Panc1 (cell line): Measurements from ENCODE around the gene BTK. TPM values are rescaled to one million over a fixed set of nuclear protein-coding genes. Genes with fewer than 3 reads are reported as not detected.

Experiments
- ATAC-seq: fragments of 200-7000 bp; cut with Tn5 transposase; 2 replicates; pipeline ENCODE4 v1.9.1; 2020; ENCODE audit warnings: mild to moderate bottlenecking, moderate library complexity
- BruUV-seq: library from RNA; stranded (reverse); fragments of 400-500 nt; replicated peaks from 2 replicates; lab custom pipeline; 2021; lab: Mats Ljungman, UMichigan
- CTCF ChIA-PET: fragments of 300-600 bp; sonication (Branson Sonifier 250); formaldehyde crosslinking; loops from one replicate; lab custom pipeline; 2022; ENCODE audit warnings: antibody characterized with exemption; lab: Charles Lee
- POLR2A ChIA-PET: fragments of 300-600 bp; sonication (Branson Sonifier 250); formaldehyde crosslinking; loops from one replicate; lab custom pipeline; 2022; ENCODE audit warnings: antibody characterized with exemption; lab: Charles Lee
- DNase-seq: peaks from one replicate; pipeline ENCODE4 v3.0.0-alpha.2; 2010; ENCODE audit warnings: low read depth, low spot score
- H3K27ac ChIP-seq: 2 replicates; pipeline ENCODE4 v1.5.1; 2011; ENCODE audit warnings: mild to moderate bottlenecking, low read length, inconsistent platforms
- H3K27me3 ChIP-seq: fragments of 200-500 bp; sonication (Bioruptor generic); 2 replicates; pipeline ENCODE4 v1.6.0; 2014; ENCODE audit warnings: low read length, inconsistent platforms; ENCODE audit not compliant: control insufficient read depth, insufficient read depth
- H3K36me3 ChIP-seq: fragments of 200-500 bp; sonication (Bioruptor generic); 2 replicates; pipeline ENCODE4 v1.5.1; 2014; ENCODE audit warnings: inconsistent platforms, mild to moderate bottlenecking, low read length, moderate library complexity; ENCODE audit not compliant: control insufficient read depth, insufficient read depth
- H3K4me1 ChIP-seq: 2 replicates; pipeline ENCODE4 v1.5.1; 2011; ENCODE audit warnings: inconsistent platforms, mild to moderate bottlenecking, low read length, moderate library complexity; ENCODE audit not compliant: control insufficient read depth, insufficient read depth
- H3K4me3 ChIP-seq, 2 experiments: 2 replicates each; pipeline ENCODE4 v1.5.1; 2011 to 2012; ENCODE audit warnings: low read depth in 2 of 2, low read length in 2 of 2, mild to moderate bottlenecking in 2 of 2, inconsistent platforms in 1 of 2, moderate library complexity in 1 of 2
- H3K9me3 ChIP-seq: fragments of 200-500 bp; sonication (Bioruptor generic); 2 replicates; pipeline ENCODE4 v1.5.1; 2014; ENCODE audit warnings: low read depth, mild to moderate bottlenecking, inconsistent platforms, low read length, moderate library complexity; ENCODE audit not compliant: control insufficient read depth, insufficient read depth
- POLR2AphosphoS5 ChIP-seq: IDR thresholded peaks from 2 replicates; pipeline ENCODE4 v1.6.1; 2012; ENCODE audit warnings: mild to moderate bottlenecking, low read depth, low read length, moderate library complexity
- SIN3A ChIP-seq: IDR thresholded peaks from 2 replicates; pipeline ENCODE4 v1.6.1; 2012; ENCODE audit warnings: low read depth, mild to moderate bottlenecking, low read length, moderate library complexity, borderline replicate concordance; ENCODE audit not compliant: insufficient read depth
- TCF7L2 ChIP-seq: IDR thresholded peaks from 2 replicates; pipeline ENCODE4 v1.6.1; 2011; ENCODE audit warnings: mild to moderate bottlenecking, low read depth, low read length, inconsistent platforms
- in situ Hi-C: cut with HindIII; loops from 2 replicates; pipeline ENCODE4 v1.10.0; 2016; ENCODE audit warnings: low sequenced_read_pairs, low pct_unique_long_range_greater_than_20kb
- intact Hi-C: fragments of 100-400 bp; cut with micrococcal nuclease; formaldehyde crosslinking; loops from one replicate; pipeline ENCODE4 v1.10.0; 2022; ENCODE audit not compliant: unreplicated experiment
- total RNA-seq: library from RNA; stranded (reverse); gene quantifications from one replicate; pipeline ENCODE4 v1.2.1, GENCODE V29; 2021; ENCODE audit not compliant: unreplicated experiment
- TF ChIP-seq, protein P1 (sequence below): fragments of 450-650 bp; IDR thresholded peaks from 2 replicates; pipeline ENCODE4 v1.5.1; 2017; ENCODE audit warnings: mild to moderate bottlenecking
- TF ChIP-seq, protein P2 (sequence below), 2 experiments: IDR thresholded peaks; 2 replicates each; pipeline ENCODE4 v1.6.1; 2011 to 2012; ENCODE audit warnings: low read depth in 2 of 2, control low read depth in 1 of 2, low read length in 1 of 2, mild to moderate bottlenecking in 1 of 2, moderate library complexity in 1 of 2; ENCODE audit not compliant: insufficient read depth in 1 of 2

BTK gene
- total RNA-seq, 1 experiment from 2014 or later = not detected

GRCh38 chrX:101362116-101362515, 23.9 kb downstream of the BTK start:
- CTCF ChIA-PET = interaction anchor here (1.6 kb wide), 1 partner anchor 28 kb away, joined by 5 read pairs; the partner anchor contains the start of gene RPL36A
- POLR2A ChIA-PET = no interaction called here
- H3K27me3 ChIP-seq = no peaks in the 10 kb centered on the region
- H3K27ac ChIP-seq = no peak overlapping the region
- ATAC-seq (no peak), DNase-seq (no peak)
- in situ Hi-C loops = no loop called here
- BruUV-seq = no TSS peak
- no peaks in the 10 kb centered on the region for H3K36me3 ChIP-seq
- H3K9me3 ChIP-seq = no peaks in the 10 kb centered on the region
- intact Hi-C loops = no loop called here
- TF ChIP-seq, protein P1, sequence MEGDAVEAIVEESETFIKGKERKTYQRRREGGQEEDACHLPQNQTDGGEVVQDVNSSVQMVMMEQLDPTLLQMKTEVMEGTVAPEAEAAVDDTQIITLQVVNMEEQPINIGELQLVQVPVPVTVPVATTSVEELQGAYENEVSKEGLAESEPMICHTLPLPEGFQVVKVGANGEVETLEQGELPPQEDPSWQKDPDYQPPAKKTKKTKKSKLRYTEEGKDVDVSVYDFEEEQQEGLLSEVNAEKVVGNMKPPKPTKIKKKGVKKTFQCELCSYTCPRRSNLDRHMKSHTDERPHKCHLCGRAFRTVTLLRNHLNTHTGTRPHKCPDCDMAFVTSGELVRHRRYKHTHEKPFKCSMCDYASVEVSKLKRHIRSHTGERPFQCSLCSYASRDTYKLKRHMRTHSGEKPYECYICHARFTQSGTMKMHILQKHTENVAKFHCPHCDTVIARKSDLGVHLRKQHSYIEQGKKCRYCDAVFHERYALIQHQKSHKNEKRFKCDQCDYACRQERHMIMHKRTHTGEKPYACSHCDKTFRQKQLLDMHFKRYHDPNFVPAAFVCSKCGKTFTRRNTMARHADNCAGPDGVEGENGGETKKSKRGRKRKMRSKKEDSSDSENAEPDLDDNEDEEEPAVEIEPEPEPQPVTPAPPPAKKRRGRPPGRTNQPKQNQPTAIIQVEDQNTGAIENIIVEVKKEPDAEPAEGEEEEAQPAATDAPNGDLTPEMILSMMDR = no peak
- TF ChIP-seq, protein P2, sequence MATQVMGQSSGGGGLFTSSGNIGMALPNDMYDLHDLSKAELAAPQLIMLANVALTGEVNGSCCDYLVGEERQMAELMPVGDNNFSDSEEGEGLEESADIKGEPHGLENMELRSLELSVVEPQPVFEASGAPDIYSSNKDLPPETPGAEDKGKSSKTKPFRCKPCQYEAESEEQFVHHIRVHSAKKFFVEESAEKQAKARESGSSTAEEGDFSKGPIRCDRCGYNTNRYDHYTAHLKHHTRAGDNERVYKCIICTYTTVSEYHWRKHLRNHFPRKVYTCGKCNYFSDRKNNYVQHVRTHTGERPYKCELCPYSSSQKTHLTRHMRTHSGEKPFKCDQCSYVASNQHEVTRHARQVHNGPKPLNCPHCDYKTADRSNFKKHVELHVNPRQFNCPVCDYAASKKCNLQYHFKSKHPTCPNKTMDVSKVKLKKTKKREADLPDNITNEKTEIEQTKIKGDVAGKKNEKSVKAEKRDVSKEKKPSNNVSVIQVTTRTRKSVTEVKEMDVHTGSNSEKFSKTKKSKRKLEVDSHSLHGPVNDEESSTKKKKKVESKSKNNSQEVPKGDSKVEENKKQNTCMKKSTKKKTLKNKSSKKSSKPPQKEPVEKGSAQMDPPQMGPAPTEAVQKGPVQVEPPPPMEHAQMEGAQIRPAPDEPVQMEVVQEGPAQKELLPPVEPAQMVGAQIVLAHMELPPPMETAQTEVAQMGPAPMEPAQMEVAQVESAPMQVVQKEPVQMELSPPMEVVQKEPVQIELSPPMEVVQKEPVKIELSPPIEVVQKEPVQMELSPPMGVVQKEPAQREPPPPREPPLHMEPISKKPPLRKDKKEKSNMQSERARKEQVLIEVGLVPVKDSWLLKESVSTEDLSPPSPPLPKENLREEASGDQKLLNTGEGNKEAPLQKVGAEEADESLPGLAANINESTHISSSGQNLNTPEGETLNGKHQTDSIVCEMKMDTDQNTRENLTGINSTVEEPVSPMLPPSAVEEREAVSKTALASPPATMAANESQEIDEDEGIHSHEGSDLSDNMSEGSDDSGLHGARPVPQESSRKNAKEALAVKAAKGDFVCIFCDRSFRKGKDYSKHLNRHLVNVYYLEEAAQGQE (IDR thresholded peaks at IDR 0.05; ENCODE audit: insufficient read depth in 1 of 2, low read depth in 2 of 2, low read length in 1 of 2) = no peak
- TF ChIP-seq POLR2AphosphoS5 = no peak
- no peak for TF ChIP-seq TCF7L2
- no peak for TF ChIP-seq SIN3A
- H3K4me1 ChIP-seq = no peaks in the 10 kb centered on the region
- no peak overlapping the region for H3K4me3 ChIP-seq

GRCh38 chrX:101360390-101360789, 25.6 kb downstream of the BTK start:
- in situ Hi-C loops = no loop called here
- CTCF ChIA-PET = no interaction called here
- TF ChIP-seq, protein P1 = no peak
- no peak for TF ChIP-seq SIN3A
- no peak for TF ChIP-seq POLR2AphosphoS5
- TF ChIP-seq TCF7L2 = no peak
- TF ChIP-seq, protein P2 (IDR thresholded peaks at IDR 0.05; ENCODE audit: insufficient read depth in 1 of 2, low read depth in 2 of 2, low read length in 1 of 2) = no peak
- intact Hi-C loops = no loop called here
- Histone ChIP-seq H3K4me3 (no peak overlapping the region), H3K36me3 (no peaks in the 10 kb centered on the region), H3K27ac (no peak overlapping the region), H3K27me3 (no peaks in the 10 kb centered on the region), H3K9me3 (no peaks in the 10 kb centered on the region), H3K4me1 (no peaks in the 10 kb centered on the region)
- DNase-seq (no peak), ATAC-seq (no peak)
- POLR2A ChIA-PET = no interaction called here
- BruUV-seq = no TSS peak
